Hematopoietic multipotent progenitor cell treated with erythropoietin and hydrocortisone succinate and interleukin-3 and kit ligand, for 6 days (in vitro differentiated cells): ENCODE results near the gene SCNN1B.
"Not testable (repeated sequence)": the region's sequence is repeated elsewhere in the genome, so short reads cannot be mapped to it uniquely, and the experiment has no call there.

ENCODE experiments used
- DNase-seq: peaks from one replicate; pipeline ENCODE4 v3.0.0-alpha.2; 2015

The SCNN1B gene

GRCh38 chr16:23357761-23358290, 55.7 kb downstream of the SCNN1B start:
- DNase-seq = no peak

DNA sequence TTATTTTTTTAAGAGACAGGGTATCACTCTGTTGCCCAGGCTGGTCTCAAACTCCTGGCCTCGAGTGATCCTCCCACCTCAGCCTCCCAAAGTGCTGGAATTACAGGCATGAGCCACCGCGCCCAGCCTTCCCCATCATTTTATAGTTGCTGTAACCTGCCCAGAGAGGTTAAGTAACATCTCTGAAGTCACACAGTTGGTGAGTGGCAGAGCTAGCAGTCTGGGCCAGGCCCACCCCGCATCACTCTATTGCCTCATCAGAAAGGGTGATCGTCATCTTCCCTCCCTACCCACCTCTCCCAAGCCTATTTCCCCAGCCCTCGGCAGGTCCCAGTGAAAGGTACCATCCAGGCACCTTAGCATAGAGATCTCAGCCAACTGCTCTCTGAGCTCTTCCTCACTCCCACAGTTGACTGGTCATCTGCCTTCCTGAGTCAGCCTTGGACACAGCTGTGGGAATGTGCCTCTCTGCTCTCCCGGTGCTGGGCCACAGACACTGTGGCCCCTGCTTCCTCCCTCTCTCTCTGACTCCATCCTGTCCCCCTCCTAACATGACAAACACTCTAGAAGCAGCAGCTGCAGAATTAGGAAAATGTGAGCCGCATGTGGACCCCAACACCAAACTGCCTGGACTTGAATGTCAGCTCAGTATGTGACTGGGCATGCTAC, 57.1 kb downstream of the SCNN1B start:
- DNase-seq = no peak

DNA sequence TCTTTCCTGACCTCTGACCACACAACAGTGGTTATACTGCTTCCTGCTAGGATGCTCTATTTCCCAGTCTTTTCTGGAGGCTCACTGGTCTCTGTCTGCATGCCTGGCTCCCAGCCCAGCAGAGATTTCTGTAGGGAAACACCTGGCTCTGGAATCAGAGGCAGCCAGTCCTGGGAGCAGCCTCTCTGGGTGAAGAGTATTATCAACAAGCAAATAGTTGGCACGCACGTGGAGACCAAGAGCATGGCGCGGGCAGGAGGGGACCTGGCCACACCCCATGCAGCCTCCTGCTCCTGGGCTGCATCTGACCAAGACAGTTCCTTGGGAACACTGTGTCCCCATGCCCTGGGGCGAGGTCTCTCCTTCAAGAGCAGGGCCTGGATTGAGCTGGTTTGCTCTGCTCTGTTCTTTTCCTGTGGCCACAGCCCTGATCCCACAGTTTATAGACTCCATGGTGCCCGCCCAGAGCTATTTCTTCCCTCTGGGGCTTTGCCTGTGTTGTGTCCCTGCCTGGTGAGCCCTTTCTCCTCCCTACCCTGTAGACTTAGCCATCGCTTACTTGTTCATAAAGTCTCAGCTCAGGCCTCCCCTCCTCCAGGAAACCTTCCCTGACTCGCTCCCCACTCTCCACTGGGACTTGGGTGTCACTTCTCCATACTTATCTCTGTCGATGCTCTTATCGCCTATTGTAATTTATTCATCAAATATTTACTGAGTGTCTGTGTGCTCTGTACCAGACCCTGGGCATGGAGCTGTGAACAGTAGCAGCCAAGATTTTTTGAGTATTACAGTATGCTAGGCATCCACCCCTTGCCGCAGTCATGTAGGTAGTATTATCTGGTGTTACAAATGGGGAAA, 60.6 kb downstream of the SCNN1B start:
- no peak for DNase-seq

GRCh38 chr16:23365602-23366240, 63.6 kb downstream of the SCNN1B start:
- DNase-seq = no peak

- DNase-seq = not testable (repeated sequence)
Measured at GRCh38 chr16:23366341-23366740, 64.2 kb downstream of the SCNN1B start.

GRCh38 chr16:23367564-23367963, 65.5 kb downstream of the SCNN1B start:
- no peak for DNase-seq

- no peak for DNase-seq
Measured at GRCh38 chr16:23367988-23368387, 65.9 kb downstream of the SCNN1B start.

- no peak for DNase-seq
Measured at GRCh38 chr16:23368469-23368868, 66.4 kb downstream of the SCNN1B start.

GRCh38 chr16:23369416-23369815, 67.3 kb downstream of the SCNN1B start:
- DNase-seq = no peak

- DNase-seq = no peak
Measured at GRCh38 chr16:23371368-23371767, 69.3 kb downstream of the SCNN1B start.

DNA sequence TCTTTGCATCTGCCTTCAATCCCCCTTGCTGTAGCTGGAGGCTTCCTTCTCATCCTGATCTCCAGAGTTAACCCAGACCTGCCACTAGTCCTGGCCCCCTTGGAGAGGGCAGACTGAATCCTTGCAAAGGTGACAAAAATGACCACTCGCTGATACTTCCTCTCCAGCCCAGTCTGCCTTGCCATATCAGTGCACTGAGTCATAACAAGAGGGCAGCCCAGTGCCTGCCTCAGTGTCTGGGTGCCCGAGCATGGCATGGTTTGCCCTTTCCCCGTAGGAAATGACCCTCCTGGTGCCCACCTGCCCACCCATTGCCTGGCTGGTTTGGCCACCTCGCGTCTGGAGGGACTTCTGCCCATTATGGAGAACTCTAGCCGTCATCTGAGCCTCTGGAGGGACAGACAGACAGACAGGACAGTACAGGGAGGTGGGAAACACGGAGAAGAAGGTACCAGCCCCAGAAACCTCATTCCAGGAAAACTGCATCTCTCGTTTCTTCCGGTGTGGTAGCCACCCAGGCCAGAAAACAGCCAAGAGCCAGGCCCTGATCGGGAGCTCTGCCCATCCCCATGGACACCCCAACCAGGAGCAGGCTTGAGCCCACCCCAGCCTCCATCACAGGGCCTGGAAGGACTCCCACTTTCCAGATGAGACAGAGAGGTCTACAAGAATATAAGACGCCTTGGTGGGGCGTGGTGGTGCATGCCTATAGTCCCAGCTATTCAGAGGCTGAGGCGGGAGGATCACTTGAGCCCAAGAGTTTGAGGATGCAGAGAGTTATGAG, 71.5 kb downstream of the SCNN1B start:
- DNase-seq = no peak

GRCh38 chr16:23374721-23375510, 72.8 kb downstream of the SCNN1B start:
- no peak for DNase-seq

- DNase-seq = no peak
Measured at GRCh38 chr16:23375643-23376042, 73.5 kb downstream of the SCNN1B start.

GRCh38 chr16:23377071-23377931, 75.2 kb downstream of the SCNN1B start:
- DNase-seq = no peak

GRCh38 chr16:23378256-23378655, 76.2 kb downstream of the SCNN1B start:
- DNase-seq = no peak

DNA sequence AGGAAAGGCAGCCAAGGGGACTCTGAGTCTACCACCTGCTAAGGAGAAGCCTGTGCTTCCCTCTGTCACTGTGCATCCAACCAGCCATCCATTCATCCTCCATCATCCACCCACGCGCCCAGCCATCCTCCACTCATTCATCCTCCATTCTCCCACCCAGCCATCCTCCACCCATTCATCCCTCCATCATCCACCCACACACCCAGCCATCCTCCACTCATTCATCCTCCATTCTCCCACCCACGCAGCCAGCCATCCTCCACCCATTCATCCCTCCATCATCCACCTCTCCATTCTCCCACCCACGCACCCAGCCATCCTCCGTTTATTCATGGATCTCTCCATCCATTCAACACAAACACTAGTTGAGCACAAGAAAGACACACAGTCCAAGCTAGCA, 76.8 kb downstream of the SCNN1B start:
- DNase-seq = no peak

DNA sequence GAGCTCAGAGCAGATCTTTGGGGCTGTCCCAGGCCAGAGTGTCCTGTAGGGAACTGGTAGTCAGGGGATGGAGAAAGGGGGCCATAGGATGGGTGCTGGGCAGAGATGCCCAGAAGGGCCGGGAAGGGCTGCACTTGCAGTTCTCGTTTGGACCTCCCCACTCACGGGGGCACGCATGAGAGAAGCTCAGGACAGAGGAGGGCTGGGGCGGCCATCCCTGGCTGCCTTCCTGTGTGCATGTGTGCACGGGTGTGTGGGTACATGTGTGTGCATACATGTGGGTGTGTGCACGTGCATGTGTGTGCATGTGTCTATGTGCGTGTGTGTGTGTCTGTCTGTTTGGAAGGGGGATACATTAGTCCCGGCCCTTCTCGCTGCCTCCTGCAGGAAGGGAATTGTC, 77.6 kb downstream of the SCNN1B start:
- DNase-seq = no peak

GRCh38 chr16:23380501-23380951, 78.4 kb downstream of the SCNN1B start:
- no peak for DNase-seq

DNA sequence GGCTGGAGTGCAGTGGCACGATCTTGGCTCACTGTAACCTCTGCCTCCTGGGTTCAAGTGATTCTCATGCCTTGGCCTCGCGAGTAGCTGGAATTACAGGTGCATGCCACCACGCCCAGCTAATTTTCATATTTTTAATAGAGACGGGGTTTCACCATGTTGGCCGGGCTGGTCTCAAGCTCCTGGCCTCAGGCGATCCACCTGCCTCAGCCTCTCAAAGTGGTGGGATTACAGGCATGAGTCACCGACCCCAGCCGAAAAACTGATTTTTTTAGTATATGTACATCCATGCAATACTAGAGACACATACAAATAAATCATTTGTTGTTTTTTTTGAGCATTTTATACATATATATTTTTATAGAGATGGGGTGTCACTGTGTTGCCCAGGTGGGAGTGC, 79.6 kb downstream of the SCNN1B start:
- not testable (repeated sequence) for DNase-seq

DNA sequence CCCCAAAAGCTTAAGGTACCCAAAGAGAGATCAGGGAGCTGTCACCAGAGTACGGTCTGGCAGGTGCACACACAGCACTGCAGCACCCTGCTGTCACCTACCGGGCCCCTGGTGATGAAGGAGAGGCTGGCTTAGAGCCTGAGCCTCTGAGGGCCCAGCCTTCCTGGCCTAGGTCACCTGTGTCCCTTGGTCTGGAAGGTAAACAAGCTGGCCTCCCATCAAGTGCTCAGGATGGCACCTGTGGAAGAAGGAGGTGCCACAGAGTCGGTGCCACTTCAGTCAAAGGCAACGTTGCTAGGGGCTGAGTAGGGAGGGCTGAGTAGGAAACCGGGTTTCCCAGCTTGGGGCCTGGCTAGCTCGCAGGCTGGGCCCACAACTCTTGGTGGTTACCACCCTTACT, 80.2 kb downstream of the SCNN1B start:
- no peak for DNase-seq

DNA sequence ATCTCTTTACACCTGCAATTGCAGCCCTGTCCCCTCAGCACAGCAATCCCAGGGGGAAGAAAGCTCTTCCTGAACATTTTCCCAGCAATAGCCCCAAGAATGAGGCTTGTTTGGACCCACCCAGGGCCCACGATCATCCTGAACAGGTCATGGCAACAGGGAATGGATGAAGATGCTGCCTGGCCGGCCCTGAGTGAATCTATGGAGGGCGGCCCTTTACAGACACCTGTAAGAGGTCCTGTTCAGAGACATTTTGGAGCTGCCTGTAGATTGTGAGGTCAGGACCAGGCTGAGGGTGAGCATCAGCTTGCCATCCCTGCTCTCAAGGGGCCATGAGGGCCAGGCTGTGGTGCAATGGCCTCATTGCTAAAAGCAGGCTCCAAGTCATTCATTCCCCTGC, 81.8 kb downstream of the SCNN1B start:
- DNase-seq = no peak
